T-helper 17 cell (primary cell): Measurements from ENCODE around the gene NEK7. TPM values are rescaled to one million over a fixed set of nuclear protein-coding genes. Genes with fewer than 3 reads are reported as not detected.
"Not testable (repeated sequence)": the region's sequence is repeated elsewhere in the genome, so short reads cannot be mapped to it uniquely, and the experiment has no call there.

ENCODE experiments used
- ATAC-seq: fragments of 150-1000 bp; cut with Tn5 transposase; 2 replicates; pipeline ENCODE4 v1.10.0; 2021; ENCODE audit warnings: mild to moderate bottlenecking, moderate library complexity
- DNase-seq, 3 donors: peaks; one replicate each; pipeline versions ENCODE4 v3.0.0 to v3.0.0-alpha.2; 2020 to 2021
- H3K9me3 ChIP-seq: one replicate; pipeline ENCODE4 v1.7.0; 2013; ENCODE audit warnings: low read length, mild to moderate bottlenecking; ENCODE audit not compliant: control insufficient read depth, poor library complexity, severe bottlenecking
- H3K27ac Mint-ChIP-seq: one replicate; pipeline ENCODE4 v1.8.0; 2022; ENCODE audit warnings: mild to moderate bottlenecking, moderate library complexity, mixed read lengths
- H3K27me3 Mint-ChIP-seq: one replicate; pipeline ENCODE4 v1.8.0; 2022; ENCODE audit warnings: mixed read lengths
- H3K36me3 Mint-ChIP-seq: one replicate; pipeline ENCODE4 v1.8.0; 2022; ENCODE audit warnings: low read depth, mixed read lengths
- H3K4me1 Mint-ChIP-seq: one replicate; pipeline ENCODE4 v1.8.0; 2022; ENCODE audit warnings: mild to moderate bottlenecking, mixed read lengths
- H3K4me3 Mint-ChIP-seq: one replicate; pipeline ENCODE4 v1.8.0; 2022; ENCODE audit warnings: mild to moderate bottlenecking, moderate library complexity, mixed read lengths
- total RNA-seq, 4 donors: library from RNA in 2 of 4; stranded (reverse) in 2 of 4; gene quantifications; one replicate each; pipeline ENCODE4 v1.2.3 and lab custom pipeline; 2022 to 2026

NEK7 gene
- total RNA-seq, 2 donors from 2014 or later, result 42.1 to 50.4 TPM

DNA sequence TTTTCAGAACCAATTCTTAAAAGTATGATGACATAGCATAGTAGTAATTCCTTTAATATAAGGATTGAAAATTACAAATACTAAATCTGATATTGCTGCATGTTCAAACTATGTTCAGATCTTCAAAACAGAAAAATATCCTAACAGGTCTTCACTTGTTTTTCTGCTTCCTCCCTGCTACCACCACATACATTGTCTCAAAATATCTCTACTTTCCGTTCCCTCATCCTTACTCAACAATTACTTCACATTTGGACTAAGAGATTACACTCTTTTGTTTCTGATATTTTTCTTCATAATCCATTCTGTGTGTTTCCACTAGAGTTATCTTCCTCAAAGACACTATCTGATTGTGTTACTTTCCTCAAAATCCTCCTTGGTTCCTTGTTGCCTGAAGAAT lies 125.1 kb downstream of the NEK7 start:
- no peak overlapping the region for H3K27ac Mint-ChIP-seq
- H3K27me3 Mint-ChIP-seq, result no peaks in the 10 kb centered on the region
- no peak for ATAC-seq
- H3K36me3 Mint-ChIP-seq, result peaks cover 7% of the 10 kb centered on the region
- no peak for DNase-seq
- H3K4me3 Mint-ChIP-seq, result no peak overlapping the region
- H3K9me3 ChIP-seq, result no peaks in the 10 kb centered on the region
- peaks cover 14% of the 10 kb centered on the region for H3K4me1 Mint-ChIP-seq

DNA sequence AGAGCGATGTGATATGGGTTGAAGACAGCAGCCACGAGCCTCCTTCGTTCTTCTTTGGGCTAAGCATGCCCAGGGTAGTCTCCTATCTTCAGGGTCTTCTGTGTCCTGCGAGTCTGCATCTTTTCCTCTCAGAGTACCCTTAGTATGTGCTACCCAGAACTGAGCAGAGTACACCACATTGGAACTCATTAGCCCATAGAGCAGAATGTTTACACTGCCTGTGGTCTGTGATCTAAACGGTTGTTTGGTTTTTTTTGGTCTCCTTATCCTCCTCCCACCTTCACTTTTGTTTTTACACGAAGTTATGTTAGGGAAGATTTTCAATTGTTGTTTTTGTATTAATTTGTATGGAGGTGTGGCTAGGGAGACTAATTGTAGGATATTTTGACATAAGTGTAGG lies 126.4 kb downstream of the NEK7 start:
- H3K36me3 Mint-ChIP-seq, result peaks cover 7% of the 10 kb centered on the region
- H3K9me3 ChIP-seq, result no peaks in the 10 kb centered on the region
- no peak for DNase-seq
- H3K4me1 Mint-ChIP-seq, result peaks cover 16% of the 10 kb centered on the region
- no peak overlapping the region for H3K4me3 Mint-ChIP-seq
- no peak overlapping the region for H3K27ac Mint-ChIP-seq
- ATAC-seq, result no peak
- H3K27me3 Mint-ChIP-seq, result no peaks in the 10 kb centered on the region

DNA sequence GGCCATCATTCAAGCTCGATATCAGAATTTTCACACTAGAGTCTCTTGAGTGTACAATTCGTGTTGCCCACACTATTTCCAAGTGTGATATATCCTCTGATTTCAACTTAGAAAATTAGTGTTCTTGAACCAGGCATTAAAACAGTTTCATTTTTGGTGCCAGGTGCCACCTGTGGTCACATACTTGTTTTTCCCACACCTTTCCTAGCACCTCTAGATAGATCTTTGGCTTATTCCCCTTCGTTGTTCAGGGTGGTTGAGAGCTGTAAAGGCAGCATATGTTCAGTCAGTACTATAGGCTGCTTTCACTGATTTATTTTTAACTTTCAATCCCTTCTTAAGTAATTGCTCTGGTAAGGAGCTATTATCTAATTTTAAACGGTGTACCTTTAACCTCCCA lies 131.1 kb downstream of the NEK7 start:
- peaks cover 11% of the 10 kb centered on the region for H3K4me1 Mint-ChIP-seq
- DNase-seq, result no peak
- no peak overlapping the region for H3K27ac Mint-ChIP-seq
- H3K9me3 ChIP-seq, result no peaks in the 10 kb centered on the region
- ATAC-seq, result no peak
- H3K36me3 Mint-ChIP-seq, result no peaks in the 10 kb centered on the region
- no peaks in the 10 kb centered on the region for H3K27me3 Mint-ChIP-seq
- H3K4me3 Mint-ChIP-seq, result no peak overlapping the region

DNA sequence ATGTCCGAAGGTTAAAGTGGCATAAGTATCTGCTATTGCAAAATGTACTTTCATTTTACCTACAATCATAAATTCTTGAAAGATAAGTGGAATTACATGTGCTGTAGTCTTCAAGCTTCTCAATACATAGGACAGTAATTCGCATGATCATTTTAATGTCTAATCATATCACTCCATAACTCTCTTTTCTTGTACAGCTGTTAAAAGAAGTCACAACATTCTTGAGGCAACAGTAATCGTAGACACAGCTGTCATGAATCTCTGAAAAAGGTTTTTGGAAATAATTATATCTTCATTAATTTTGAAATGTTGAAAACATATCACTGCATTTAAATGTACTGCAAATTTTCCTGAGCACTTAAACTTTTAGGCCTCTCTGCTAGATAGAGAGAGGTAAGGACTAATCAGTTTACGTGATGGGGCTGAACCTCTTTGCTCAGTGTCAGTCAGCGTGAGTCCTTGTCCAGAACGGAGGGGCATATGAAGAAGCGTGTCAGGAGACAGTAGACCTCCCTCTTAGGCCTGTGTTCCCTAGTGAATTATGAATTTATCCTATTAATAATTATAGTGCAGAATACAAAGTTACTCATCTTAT lies 133.4 kb downstream of the NEK7 start:
- H3K27me3 Mint-ChIP-seq, result no peaks in the 10 kb centered on the region
- no peaks in the 10 kb centered on the region for H3K36me3 Mint-ChIP-seq
- no peak overlapping the region for H3K27ac Mint-ChIP-seq
- no peaks in the 10 kb centered on the region for H3K9me3 ChIP-seq
- H3K4me3 Mint-ChIP-seq, result no peak overlapping the region
- DNase-seq (no peak), ATAC-seq (no peak)
- peaks cover 8% of the 10 kb centered on the region for H3K4me1 Mint-ChIP-seq

DNA sequence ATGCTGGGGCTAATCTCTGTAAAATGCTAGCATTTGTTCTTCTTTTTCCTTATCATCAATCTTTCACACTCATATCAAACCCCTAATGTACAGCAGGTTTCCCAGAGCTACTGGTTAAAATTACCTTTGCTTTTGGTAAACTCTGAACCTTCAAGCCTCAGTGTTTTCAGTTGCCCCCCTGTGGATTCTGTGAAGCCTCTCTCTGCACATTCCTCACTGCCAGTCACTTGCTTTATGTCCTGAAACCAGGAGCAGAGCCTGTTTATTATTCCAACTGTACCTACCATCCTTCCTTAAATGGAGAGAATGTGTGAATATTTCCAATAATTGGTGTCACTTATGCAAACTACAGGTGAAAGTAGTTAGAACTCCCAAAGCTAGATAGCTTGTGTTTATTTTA lies 134.2 kb downstream of the NEK7 start:
- Mint-ChIP-seq H3K4me1 (peaks cover 8% of the 10 kb centered on the region), H3K27me3 (no peaks in the 10 kb centered on the region), H3K36me3 (no peaks in the 10 kb centered on the region), H3K4me3 (no peak overlapping the region), H3K27ac (no peak overlapping the region)
- DNase-seq, result no peak
- no peaks in the 10 kb centered on the region for H3K9me3 ChIP-seq
- ATAC-seq, result no peak

DNA sequence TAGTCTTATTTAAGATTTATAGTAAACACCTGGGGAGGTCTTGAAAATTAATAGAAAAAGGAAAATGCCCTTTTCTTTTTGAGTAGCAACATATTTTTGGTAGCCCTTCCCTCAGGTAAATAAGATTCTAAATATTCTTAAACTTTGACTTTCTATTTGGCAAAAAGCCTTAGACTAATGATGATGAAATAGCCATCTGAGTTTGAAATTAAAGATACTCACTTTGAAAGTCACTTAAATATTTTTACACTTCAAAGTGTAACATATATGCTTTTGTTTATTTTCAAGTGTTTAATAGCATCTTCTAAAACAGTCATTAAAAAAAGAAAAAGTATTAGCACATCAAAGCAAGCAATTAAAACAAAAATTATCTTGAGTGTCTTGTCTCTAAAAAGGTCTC lies 135.1 kb downstream of the NEK7 start:
- Mint-ChIP-seq H3K36me3 (no peaks in the 10 kb centered on the region), H3K27me3 (no peaks in the 10 kb centered on the region)
- ATAC-seq, result no peak

DNA sequence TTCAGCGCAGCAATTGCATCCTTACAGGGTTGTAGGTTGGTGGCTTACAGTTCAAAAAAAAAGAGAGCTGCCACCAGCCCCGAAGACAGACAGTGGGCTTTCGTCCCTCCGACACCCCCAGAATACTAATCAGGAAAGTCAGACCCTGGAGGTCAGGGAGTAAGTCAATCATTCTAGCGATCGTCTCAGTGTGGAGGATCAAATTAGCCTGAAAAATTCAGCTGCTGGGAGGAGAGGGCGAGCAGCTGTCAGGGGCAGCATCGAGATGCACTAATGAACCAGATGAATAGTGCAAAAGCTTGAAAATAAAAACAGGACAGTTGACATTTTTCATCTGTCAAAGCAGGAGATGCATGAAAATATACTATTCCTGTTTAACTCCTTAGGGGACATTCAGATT lies 138.4 kb downstream of the NEK7 start:
- no peak overlapping the region for H3K27ac Mint-ChIP-seq
- no peaks in the 10 kb centered on the region for H3K9me3 ChIP-seq
- ATAC-seq (no peak), DNase-seq (no peak)
- peaks cover 11% of the 10 kb centered on the region for H3K4me1 Mint-ChIP-seq
- H3K27me3 Mint-ChIP-seq, result no peaks in the 10 kb centered on the region
- no peak overlapping the region for H3K4me3 Mint-ChIP-seq
- peaks cover 4% of the 10 kb centered on the region for H3K36me3 Mint-ChIP-seq

More for the DNA sequence above, 135.1 kb downstream of the NEK7 start:
- no peak overlapping the region for H3K4me3 Mint-ChIP-seq
- no peaks in the 10 kb centered on the region for H3K9me3 ChIP-seq
- H3K4me1 Mint-ChIP-seq, result peaks cover 8% of the 10 kb centered on the region
- DNase-seq, result no peak
- no peak overlapping the region for H3K27ac Mint-ChIP-seq

DNA sequence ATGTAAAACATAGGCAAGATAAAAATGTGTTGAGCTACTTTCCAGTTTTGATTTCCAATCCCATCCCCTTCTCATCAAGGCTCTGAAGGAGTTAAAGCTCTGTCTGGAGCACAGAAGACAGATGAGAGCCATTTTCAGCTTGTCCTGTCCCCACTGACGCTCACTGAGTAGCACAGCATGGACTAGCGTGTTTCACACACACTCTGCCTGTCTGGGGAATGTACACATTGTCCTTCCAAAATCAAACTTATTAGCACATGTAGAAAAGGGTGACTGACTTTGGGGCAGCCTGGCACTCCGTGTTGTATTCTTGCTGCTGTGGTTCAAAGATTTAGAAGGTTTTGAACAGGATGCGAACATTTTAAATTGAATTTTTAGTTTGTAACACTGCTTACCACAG lies 139.2 kb downstream of the NEK7 start:
- H3K4me3 Mint-ChIP-seq, result no peak overlapping the region
- peaks cover 8% of the 10 kb centered on the region for H3K36me3 Mint-ChIP-seq
- DNase-seq (no peak), ATAC-seq (no peak)
- no peaks in the 10 kb centered on the region for H3K9me3 ChIP-seq
- no peaks in the 10 kb centered on the region for H3K27me3 Mint-ChIP-seq
- H3K4me1 Mint-ChIP-seq, result peaks cover 12% of the 10 kb centered on the region
- no peak overlapping the region for H3K27ac Mint-ChIP-seq

DNA sequence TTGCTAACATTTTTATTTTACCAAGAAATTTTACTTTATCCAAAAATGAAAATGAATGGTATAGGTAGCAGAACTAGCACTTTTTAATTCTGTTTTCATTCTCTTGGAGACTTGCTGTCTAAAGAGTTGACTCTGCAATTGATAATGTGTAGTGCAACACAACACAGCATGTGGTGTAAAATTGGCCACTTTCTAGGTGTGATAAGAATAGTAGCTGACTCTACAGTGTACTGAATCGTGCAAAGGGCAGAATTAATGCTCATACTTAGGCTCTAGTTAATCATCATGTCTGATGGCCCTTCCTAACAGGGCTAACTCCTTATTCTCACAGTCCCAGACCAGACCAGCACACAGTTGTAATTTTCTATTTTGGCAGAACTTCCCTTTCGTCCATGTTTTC lies 140.5 kb downstream of the NEK7 start:
- no peaks in the 10 kb centered on the region for H3K9me3 ChIP-seq
- Mint-ChIP-seq H3K27me3 (no peaks in the 10 kb centered on the region), H3K4me1 (peaks cover 13% of the 10 kb centered on the region), H3K27ac (no peak overlapping the region), H3K36me3 (peaks cover 11% of the 10 kb centered on the region), H3K4me3 (no peak overlapping the region)
- DNase-seq, result no peak
- ATAC-seq, result no peak

DNA sequence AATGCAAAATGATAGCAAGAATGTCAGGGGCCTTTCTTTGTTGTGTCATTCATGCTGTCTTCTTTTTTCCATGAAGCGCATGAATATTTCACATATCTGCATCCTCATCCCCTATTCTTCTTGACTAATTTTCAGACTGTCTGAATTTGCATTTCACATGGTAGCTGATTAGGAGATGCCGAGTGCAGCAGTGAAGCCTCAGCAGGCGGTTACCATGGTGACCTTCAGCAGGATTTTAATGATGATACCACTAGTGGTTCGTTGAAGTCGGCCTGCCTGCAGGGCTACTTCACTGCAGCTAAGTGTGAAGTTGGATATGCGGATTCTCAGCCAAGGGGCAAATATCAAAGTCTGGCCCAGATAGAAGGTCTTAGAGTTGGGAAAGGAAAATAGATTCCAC lies 141.8 kb downstream of the NEK7 start:
- H3K9me3 ChIP-seq, result no peaks in the 10 kb centered on the region
- peaks cover 11% of the 10 kb centered on the region for H3K36me3 Mint-ChIP-seq
- H3K27ac Mint-ChIP-seq, result no peak overlapping the region
- peaks cover 15% of the 10 kb centered on the region for H3K4me1 Mint-ChIP-seq
- no peak overlapping the region for H3K4me3 Mint-ChIP-seq
- DNase-seq (no peak), ATAC-seq (no peak)
- H3K27me3 Mint-ChIP-seq, result no peaks in the 10 kb centered on the region

DNA sequence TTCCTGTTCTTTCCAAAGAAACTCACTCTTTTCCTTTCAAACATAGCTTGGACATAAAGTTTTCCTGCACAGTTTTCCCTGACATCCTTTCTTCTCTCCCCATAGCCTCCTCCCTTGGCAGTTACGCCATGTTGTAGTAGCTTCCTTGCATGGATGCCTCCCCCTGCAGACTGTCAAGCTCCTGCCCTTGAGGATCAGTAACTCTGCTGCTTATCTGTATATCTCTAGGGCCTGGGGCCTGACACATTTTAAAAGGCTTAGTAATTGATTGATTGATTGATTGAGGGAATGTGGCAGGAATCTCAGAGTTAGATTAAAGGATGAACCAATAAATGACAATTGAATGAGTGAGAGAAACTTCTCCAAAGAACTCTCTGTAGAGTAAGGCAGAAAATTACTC lies 143.7 kb downstream of the NEK7 start:
- peaks cover 11% of the 10 kb centered on the region for H3K36me3 Mint-ChIP-seq
- ATAC-seq (no peak), DNase-seq (no peak)
- no peaks in the 10 kb centered on the region for H3K27me3 Mint-ChIP-seq
- no peaks in the 10 kb centered on the region for H3K9me3 ChIP-seq
- H3K27ac Mint-ChIP-seq, result no peak overlapping the region
- H3K4me1 Mint-ChIP-seq, result peaks cover 15% of the 10 kb centered on the region
- no peak overlapping the region for H3K4me3 Mint-ChIP-seq

DNA sequence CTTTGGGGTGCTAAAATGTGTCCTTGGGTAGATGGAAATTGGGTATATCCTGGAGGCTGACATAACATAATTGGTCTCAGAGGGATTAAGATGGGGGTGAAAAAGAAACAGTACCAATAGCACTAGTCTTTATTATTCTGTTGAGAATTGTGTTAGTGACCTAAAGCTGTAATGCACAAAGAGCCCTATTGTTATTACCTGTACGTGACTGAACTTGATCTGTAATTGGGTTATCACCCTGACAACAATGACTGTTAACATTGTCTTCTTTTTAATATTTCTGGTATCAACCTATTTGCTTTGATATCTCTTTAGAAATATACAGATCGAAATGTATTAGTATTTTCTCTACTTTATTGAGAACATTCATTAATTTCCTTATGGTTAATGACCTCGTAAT lies 147.6 kb downstream of the NEK7 start:
- peaks cover 9% of the 10 kb centered on the region for H3K4me1 Mint-ChIP-seq
- DNase-seq (no peak), ATAC-seq (no peak)
- no peaks in the 10 kb centered on the region for H3K27me3 Mint-ChIP-seq
- H3K27ac Mint-ChIP-seq, result no peak overlapping the region
- no peaks in the 10 kb centered on the region for H3K9me3 ChIP-seq
- H3K36me3 Mint-ChIP-seq, result peaks cover 7% of the 10 kb centered on the region
- H3K4me3 Mint-ChIP-seq, result no peak overlapping the region

DNA sequence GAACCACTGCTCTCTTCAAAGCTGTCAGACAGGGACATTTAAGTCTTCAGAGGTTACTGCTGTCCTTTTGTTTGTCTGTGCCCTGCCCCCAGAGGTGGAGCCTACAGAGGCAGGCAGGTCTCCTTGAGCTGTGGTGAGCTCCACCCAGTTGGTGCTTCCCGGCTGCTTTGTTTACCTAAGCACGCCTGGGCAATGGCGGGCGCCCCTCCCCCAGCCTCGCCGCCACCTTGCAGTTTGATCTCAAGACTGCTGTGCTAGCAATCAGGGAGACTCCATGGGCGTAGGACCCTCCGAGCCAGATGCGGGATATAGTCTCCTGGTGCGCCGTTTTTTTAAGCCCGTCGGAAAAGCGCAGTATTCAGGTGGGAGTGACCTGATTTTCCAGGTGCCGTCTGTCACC lies 158.0 kb downstream of the NEK7 start:
- H3K27ac Mint-ChIP-seq, H3K9me3 ChIP-seq: not testable (repeated sequence)

DNA sequence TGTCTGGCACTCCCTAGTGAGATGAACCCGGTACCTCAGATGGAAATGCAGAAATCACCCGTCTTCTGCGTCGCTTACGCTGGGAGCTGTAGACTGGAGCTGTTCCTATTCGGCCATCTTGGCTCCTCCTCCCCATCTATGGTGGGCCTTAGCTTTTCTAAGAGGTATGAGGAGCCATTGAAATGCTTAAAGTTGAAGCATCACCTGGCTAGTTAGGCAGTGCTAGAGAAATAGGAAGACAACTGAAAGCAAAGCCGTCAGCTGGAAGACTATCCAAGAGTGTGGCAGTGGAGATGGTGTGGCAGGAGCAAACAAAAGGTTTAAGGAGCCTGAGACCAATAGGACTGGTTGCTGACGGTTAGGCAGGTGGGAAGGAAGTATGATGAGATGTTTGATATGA lies 158.5 kb downstream of the NEK7 start:
- not testable (repeated sequence) for H3K27me3 Mint-ChIP-seq, ATAC-seq, H3K9me3 ChIP-seq, H3K4me3 Mint-ChIP-seq, H3K27ac Mint-ChIP-seq, DNase-seq
- peaks cover 13% of the 10 kb centered on the region for H3K36me3 Mint-ChIP-seq
- peaks cover 10% of the 10 kb centered on the region for H3K4me1 Mint-ChIP-seq

More for the DNA sequence above, 158.0 kb downstream of the NEK7 start:
- peaks cover 10% of the 10 kb centered on the region for H3K4me1 Mint-ChIP-seq
- ATAC-seq, H3K27me3 Mint-ChIP-seq, DNase-seq, H3K4me3 Mint-ChIP-seq: not testable (repeated sequence)
- H3K36me3 Mint-ChIP-seq, result peaks cover 13% of the 10 kb centered on the region
